ENCODE data around the gene LOXL1.
"Not testable (repeated sequence)": the region's sequence is repeated elsewhere in the genome, so short reads cannot be mapped to it uniquely, and the experiment has no call there.

The LOXL1 gene

DNA sequence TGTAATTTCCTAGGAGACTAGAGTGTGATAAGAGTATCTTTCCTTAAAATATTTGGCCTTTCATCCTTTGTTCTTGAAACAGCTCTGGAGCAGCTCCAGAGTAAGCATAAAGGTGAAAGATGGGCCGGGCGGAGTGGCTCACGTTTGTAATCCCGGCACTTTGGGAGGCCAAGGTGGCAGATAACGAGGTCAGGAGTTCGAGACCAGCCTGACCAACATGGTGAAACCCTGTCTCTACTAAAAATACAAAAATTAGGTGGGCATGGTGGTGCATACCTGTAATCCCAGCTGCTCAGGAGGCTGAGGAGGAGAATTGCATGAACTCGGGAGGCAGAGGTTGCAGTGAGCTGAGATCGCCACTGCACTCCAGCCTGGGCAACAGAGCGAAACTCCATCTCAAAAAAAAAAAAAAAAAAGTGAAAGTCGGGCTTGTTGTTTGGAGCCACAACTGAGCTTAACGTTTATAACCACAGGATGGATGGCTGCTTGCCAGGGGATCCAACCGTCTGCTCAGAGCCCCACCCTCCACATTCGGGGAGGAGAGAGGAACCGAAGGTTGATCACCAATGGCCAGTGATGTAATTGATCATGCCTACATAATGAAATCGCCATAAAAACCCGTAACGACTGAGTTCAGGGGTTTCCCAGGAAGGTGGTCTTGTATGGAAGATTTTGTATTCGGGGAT is 49.3 kb downstream of the LOXL1 start:
- DNase-seq (ENCODE audit: low read depth in 2 of 2) = not testable (repeated sequence)

DNA sequence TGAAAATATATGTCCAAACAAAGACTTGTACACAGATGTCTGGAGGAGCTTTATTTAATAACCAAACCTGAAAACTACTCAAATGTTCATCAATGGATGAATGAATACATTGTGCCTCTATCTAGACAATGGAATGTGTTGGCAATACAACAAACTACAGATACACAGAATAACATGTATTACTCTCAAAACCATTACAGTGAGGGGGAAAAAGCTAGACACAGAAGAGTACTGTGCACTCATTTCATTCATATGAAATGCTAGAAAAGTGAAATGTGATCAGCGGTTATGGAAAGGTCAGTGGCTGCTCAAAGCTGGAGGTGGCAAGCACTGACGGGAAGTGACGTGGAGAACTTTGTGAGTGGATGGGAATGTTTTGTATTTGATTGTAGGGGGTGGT is 52.6 kb downstream of the LOXL1 start:
- no peak for DNase-seq (ENCODE audit: low read depth in 2 of 2)

DNA sequence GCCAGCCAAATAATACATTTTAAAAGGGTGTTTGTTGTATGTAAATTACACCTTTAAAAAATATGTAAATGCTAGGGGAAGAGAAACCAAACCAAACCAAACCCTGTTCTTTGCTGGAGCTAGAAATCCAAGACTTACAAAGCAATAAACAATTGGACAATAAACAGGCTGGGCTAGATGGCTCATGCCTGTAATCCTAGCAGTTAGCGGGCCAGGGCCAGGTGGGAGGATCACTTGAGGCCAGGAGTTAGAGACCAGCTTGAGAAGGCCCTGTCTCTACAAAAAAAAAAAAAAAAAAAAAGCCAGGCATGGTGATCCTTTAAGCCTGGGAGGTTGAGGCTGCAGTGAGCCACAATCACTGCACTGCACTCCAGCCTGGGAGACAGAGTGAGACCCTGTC is 53.4 kb downstream of the LOXL1 start:
- no peak for DNase-seq (ENCODE audit: low read depth in 2 of 2)

DNA sequence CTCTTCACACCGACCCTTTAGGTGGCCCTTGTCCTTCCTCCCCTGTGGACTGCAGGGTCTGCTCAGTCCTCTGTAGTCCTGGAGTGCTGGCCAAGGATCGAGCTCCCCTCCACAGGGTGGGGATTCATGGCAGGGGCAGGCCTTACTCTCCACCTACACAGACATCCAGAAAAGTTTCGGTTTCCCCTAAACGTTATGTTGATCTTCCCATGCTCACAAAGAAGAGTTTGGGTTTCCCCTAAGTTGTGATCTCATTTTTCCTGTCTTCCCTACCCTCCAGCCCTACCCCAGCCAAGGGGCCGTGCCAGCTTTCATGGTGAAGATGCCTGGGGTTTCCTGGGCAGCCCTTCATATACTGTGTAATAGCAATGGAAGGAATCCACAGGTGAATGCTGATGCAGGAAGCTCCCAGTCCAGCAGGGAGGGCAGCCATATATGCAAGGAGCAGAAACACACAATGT is 55.5 kb downstream of the LOXL1 start:
- no peak for DNase-seq (ENCODE audit: low read depth in 2 of 2)

DNA sequence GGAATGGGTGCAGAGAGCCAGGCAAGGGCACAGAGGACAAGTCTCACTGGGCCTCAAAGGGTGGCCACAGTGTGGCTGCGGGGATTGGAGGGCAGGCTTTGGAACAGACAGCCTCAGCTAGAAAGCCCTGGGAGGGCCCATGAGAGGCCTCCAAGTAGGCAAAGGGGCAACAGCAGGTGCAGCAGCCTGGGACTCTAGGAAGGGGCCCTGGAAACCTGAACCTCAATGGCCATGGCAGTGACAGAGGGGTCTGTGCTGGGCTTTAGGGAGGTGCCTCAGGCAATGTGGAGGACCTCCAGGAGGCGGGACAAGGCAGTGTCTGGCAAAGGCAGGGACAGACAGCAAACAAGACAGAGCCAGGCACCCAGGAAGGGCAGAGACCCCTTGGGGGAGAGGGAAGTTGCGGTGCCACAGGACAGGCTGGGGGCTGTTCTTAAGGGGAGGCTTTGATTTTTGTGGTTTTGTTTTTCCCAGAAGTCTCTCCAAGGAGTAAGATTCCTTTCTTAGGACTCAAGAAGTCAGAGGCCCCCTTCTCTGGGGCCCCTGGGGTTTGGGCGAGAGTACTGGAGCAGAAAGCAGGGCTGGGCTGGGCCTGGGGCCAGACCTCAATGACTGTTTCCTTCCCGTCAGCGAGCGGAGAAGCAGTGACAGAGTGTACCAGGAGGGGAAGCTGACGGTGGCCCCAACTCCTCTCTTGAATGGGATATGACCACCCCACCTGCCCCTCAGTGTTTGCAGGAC is 56.1 kb downstream of the LOXL1 start:
- DNase-seq (ENCODE audit: low read depth in 2 of 2) = no peak

DNA sequence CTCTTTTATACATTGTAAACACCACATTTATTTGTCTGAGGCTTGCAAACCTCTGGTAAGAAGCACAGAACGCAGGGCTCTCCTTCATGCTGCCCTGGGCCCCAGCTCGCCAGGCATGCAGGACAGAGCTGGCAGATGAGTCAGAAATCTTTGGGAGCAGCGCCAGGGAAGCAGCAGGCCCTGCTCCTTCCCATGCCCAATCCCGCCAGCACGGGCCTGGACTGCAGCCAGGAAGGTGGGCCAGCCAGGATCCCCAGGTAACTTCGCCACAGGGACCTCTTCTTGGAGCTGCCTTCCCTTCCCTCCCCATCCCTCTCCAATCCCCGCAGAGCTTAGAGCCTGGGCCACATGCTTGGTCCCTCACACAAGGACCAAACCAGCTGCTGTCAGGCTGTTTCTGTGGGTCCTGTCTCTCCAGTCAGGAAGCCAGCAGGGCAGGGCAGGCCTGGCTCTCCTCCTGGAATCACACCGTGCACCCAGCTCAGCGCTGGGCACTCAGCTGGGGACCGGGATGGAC is 57.0 kb downstream of the LOXL1 start:
- no peak for DNase-seq (ENCODE audit: low read depth in 2 of 2)

DNA sequence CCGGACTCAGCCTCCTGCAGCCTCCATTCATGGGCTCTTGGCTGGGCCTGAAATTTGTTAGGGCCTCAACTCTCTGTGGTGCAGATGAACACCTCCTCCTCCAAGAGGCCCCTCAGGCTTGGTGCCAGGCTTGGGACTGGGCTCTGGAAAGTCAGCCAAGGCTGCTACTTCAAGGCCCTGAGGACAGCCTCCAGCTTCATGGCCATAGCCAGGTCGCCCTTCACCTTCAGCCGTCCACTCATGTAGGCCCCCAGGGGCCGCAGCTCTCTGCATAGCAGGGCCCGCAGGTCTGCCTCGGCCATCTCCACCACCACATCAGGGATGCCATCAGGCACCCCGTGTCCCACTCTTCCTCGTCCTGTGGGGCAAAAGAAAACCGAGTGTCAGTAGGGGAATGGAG is 57.5 kb downstream of the LOXL1 start:
- DNase-seq (ENCODE audit: low read depth in 2 of 2) = no peak

DNA sequence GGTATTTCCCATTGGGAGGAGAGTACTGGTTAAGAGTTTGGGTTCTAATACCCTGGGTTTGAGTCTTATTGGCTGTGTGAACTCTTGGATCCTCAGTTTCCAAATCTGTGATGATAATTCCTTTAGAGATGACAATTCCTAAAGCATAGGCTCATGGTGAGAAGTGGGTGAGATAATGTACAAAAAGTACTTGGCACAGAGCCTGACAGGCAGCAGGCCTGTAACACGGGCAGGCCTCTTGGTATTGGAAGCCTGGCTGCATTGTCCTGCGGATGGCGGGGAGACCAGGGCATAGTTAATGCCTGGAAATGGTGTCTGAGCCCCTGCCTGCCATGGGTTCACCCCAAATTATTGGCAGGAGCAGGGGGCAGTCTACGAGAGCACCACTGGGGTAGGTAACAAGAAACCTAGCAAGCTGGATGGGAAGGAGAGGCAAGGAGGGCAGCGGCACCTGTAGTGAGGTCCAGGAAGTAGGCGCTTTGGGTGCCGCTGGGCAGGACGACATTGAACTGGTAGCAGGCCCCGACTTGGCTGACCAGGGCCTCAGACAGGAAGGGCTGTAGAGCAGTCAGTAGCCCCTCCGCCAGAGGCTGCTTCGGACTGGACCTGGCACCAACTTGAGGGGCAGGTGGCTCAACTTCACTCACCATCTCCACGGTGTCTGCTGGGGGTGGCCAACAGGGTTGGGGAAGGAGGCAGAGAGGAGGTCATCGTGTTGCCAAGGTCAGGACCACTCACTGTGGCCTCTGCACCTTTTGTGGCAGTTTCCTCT is 58.1 kb downstream of the LOXL1 start:
- no peak for DNase-seq (ENCODE audit: low read depth in 2 of 2)

DNA sequence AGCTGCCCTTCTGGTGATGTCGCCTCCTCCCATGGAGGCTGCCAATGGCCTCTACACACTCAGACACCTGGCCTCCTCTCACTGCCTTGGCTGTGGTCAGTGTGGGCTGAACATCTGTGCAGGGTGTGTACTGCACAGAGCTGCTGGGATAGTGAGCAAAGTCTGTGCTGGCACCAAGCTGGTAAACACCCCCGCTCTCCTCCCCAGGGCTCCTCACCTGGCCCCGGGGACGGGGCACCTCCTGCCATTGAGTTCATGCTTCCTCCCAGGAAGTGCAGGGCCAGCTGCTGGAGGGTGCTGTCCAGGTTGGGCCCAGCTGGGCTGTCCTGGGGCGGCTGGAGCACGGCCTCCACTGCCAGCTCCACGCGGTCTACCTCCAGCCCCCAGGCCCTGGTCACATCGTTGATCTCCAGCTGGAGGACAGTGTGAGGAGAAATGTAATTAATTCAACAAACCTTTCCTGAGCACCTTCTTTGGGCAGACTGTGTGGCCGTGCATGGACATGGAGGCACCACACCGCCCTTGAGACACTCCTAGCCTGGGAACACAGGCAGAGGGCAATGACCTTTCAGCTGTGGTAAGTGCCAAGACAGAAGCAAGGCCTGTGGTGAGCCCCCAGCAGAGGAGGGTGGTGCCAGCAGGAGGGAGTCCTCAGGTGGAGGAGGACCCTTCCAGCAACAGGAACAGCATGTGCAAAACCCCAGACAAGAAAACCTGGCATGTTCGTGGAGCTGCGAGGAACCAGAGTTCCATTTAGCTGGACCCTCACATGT is 59.0 kb downstream of the LOXL1 start:
- no peak for DNase-seq (ENCODE audit: low read depth in 2 of 2)

DNA sequence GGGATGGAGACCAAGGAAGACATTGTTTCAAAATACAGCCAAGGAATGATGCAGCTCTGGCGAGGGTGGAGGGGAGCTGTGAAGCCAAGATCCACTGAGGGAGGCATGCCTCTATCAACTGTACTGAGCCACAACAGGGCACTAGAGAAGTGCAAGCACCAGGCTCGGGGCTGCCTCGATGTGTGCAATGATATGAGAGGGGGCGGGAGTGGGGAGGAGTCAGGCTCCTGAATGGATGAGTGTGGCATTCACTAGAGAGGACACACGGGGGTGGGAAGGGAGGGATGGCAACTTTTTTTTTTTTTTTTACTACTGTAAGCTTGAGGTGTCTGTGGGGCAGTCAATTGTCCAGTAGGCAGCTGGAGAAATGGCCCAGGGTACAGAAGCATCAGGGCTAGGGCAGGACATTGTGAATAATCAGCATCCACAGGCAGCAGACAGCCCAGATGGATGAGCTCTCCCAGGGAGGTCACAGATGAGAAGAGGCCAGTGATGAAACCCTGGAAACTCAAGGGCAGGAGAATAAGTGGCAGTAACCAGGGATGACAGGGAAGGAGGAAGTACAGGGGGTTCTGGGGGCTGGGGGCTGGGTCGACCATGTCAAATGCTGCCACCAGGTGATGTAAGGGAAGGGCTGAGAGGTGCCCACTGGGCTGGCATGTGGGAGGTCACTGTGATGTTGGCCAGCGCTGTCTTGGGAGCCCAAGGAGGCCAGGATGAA is 60.0 kb downstream of the LOXL1 start:
- DNase-seq (ENCODE audit: low read depth in 2 of 2) = no peak

DNA sequence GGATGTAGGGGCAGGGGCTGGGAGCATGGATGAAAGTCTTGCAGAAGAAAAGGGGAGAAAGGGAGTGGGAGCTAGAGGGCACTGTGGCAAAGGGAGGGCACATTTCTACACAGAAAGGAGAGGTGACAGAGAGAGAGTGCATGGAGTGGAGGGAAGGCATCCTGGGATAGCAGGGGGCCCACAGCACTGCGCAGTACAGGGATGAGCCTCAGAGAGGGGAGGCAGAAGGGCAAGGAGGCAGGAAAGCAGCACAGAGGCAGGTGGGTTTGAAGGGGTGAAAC is 60.5 kb downstream of the LOXL1 start:
- no peak for DNase-seq (ENCODE audit: low read depth in 2 of 2)

DNA sequence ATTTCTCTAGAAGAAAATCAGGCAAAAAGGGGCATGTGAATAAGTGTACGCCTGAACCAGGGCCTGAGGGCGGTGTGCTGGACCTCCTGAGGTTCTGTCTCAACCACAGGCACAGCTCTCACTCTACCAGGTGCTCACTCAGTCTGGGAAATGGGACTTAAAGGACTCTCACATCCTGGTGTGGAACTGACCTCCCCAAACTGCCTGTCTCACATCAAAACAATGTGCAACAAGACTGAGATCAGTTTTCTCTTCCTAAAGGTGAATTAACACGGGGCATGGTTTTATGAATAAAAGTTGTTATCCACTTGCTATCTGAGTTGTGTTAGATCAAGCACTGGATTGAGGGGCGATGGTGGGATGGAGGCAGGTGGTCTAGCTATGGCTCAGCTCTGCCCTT is 61.0 kb downstream of the LOXL1 start:
- no peak for DNase-seq (ENCODE audit: low read depth in 2 of 2)

DNA sequence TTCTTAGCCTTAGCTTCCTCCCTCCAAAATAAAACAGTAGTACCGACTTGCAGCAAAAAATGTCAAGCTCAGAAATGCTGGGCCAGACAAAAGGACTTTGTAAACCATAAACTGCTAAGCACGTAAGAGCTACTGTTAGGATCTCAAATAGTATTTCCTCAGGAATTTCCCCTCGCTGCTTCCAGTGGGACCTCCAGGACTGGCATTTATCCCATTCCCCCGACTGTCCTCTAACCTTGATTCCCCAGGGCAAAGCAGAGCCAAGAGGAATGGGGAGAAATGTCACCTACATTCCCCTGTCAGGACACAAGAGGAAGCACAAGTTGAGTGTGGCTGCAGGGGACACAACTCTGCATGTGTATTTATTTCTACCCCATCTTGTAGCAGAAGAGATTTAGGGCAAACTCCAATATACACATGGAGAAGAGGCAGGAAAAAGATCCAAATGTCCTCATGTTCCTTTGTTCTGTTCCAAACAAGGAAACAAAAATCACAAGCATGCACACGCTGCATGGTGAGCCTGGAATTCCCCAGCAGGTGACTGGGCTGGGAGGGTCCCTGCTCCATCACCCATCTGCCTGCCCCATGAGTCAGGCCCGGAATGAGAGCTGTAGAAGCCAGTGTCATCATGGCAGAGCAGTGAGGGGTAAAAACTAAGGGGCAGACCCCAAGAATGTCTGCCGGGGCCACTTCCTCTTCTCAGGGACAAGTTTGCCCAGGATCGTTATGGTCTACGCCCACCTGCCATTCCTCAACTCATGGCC is 61.6 kb downstream of the LOXL1 start:
- no peak for DNase-seq (ENCODE audit: low read depth in 2 of 2)

DNA sequence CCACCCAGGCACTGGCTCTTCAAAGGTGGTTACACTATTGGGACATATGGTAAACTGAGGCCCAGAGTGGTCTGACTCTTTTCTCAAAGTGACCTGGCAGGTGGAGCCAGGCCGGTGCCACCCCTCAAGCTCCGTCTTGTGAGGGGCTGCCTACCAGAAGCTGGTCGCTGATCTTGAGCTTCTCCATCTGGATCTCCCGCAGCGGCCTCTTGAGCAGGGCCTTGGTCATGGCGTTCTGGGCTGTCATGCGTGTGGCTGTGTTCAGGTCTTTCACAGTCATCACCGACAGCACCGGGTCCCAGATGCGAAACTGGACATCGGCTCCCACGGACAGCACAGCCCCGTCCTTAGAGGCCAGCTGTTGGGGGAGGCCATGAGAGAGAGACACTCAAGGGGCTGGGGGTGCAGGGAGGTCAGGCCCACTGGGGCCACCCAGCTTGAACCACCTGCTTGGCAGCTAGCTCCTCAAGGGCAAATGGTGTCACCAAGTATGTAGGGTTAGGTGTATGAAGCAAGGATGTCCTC is 62.2 kb downstream of the LOXL1 start:
- DNase-seq (ENCODE audit: low read depth in 2 of 2) = no peak

DNA sequence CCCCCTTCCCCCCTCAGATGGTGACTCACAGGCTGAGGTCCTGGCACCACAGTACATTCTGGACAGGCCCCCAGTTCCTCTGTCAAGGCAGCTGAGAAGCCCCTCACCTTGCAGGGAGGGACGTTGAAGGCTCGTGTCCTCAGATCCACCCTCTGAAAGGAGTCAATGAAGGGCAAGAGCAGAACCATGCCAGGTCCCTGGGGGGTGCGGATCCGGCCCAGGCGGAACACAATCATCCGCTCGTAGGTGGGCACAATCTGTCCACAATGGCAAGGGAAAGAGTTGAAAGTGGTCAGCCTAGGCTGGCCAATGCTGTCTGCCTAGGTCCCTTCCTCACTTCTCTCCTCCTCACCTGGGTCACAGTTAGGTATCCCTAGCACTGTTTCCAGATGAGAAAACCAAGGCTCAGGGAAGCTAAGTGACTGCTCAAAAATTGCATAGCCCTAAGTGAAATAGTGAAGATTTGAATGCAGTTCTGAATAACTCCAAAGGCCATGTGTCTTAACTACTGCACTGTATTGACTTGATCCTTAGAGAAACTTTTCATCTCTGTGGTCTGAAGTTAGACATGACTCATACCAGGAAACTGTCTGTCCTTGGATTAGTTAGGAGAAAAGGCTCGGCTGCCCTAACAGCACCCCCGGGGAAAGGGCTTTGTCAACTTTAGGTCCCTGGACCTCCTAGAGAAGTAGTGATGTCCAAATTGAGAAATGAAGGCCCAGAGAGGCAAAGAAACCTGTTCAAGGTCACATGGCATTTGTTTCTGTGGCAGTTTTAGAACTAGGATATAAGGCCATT is 62.9 kb downstream of the LOXL1 start:
- DNase-seq (ENCODE audit: low read depth in 2 of 2) = no peak

DNA sequence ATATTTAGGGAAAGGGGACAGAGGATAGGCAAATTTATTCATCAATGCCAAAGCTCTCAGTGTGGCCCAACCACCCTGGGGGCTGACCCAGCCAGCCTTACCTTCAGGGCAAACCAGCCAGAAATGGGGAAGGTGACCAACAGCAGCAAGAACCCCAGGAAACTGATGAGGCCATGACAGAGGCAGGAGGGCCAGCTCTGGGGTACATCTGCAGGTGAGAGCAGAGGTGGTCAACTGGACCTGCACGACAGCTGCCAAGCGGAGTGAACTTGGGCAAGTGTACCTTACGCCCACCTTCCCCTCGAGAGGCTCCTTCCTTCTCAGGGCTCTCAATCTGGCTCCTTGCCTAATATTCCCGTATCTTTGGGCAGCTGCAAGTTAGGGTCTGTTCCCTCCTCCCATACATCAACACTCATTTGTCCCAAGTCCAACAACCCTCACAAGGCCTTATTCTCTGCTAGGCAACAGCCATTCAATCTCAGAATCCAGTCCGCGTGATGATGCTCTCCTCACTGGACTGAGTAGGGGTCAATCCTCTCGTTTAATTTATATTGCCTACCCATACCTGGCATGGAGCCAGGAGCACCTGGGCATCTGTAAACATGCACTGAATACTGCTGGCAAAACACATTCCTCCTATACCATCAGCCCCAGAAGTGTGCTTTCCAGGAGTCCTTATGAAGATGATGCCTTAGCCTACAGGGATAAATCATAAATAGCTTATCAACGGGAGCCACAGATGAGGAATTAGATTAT is 64.2 kb downstream of the LOXL1 start:
- DNase-seq (ENCODE audit: low read depth in 2 of 2) = no peak

DNA sequence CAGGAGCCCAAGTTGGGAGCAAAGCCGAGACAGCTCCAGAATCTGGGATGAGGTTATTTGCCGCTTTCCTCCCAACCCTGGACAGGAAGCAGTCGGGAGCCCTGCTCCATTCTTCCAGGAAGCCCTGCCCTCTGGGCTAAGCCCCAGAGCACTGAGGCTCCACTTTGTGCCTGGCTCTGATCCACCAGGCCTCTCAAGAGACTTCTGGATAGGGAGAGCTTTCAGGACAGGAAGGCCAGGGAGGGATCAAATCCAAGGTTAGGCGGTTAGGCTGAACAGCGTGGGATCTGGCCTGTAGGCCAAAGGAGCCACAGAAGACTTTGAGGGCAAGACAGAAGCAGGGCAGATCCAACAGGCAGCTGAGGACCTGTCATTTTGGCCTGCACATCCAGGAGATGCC is 65.0 kb downstream of the LOXL1 start:
- no peak for DNase-seq (ENCODE audit: low read depth in 2 of 2)

DNA sequence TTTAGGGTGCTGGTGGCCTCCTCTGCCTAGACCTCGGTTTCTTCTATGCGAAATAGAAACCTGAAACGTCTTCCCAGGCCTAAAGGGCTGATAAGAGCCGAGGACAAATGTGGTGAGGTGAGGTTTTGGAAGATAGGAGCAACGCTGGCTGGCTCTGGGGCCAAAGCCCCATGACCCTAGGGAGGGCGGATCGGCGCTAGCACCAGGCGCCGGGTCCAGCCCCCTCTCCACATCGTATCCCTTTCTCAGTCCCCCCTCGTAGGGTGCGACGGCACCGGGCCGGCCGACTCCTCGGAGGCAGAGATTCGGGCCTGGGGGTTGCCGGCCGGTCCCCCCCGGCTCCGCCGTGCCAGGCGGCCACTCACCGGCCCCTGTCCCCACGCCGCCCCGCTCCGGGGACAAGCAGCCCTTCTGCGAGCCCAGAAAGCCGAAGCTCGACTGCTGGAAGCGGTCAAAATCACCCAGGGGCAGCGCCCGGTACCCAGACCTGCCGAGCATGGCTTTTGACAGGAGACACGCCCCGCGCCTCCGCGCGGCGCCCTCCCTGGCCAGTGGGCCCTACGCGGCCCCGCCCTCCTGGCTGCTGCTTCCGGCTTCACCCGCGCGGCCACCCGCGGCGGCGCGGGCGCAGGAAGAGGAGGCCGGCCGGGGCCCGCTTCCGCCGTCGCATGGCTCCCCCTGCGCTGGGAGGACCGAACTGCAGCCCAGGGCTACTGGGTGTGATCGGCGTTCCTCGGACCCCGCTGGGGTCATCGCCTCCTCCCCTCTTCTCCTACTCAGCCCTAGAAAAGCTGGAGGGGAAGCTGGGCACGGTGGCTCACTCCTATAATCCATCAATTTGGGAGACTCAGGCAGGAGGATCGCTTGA is 65.7 kb downstream of the LOXL1 start, which contains the start of gene STOML1:
Gene STOML1, minus strand, starts transcription at position 570 of the 868 bp plus-strand sequence. Its CDS starts 72 bp downstream, at position 498.
- DNase-seq (ENCODE audit: low read depth in 2 of 2) = peak; percentile 86 to 93
